IPS-18c (cell line): ENCODE measurements around the gene PAQR5.
A peak's percentile ranks its signal among the peaks of the same experiment; 100 is the strongest.
"Not testable (repeated sequence)": the region's sequence is repeated elsewhere in the genome, so short reads cannot be mapped to it uniquely, and the experiment has no call there.

Experiments
- H3K4me3 ChIP-seq: 2 replicates; pipeline ENCODE4 v1.7.0; 2013; ENCODE audit warnings: low read depth, mild to moderate bottlenecking, low read length, moderate library complexity; ENCODE audit not compliant: insufficient read depth
- H3K9me3 ChIP-seq: one replicate; pipeline ENCODE4 v1.6.1; 2013; ENCODE audit warnings: mild to moderate bottlenecking, low read length, moderate library complexity; ENCODE audit not compliant: control insufficient read depth, insufficient read depth

PAQR5 gene

GRCh38 chr15:69417581-69417980 is 118.9 kb downstream of the PAQR5 start:
- Histone ChIP-seq H3K9me3 (no peaks in the 10 kb centered on the region), H3K4me3 (no peak overlapping the region)

GRCh38 chr15:69421498-69421897 is 122.8 kb downstream of the PAQR5 start:
- Histone ChIP-seq H3K9me3 (no peaks in the 10 kb centered on the region), H3K4me3 (no peak overlapping the region)

- Histone ChIP-seq H3K4me3 (no peak overlapping the region), H3K9me3 (no peaks in the 10 kb centered on the region)
Observed at GRCh38 chr15:69422336-69422895, 123.7 kb downstream of the PAQR5 start.

- no peaks in the 10 kb centered on the region for H3K9me3 ChIP-seq
Observed at GRCh38 chr15:69424001-69424400, 125.3 kb downstream of the PAQR5 start.

GRCh38 chr15:69424748-69425413 is 126.2 kb downstream of the PAQR5 start:
- H3K4me3 ChIP-seq, result no peak overlapping the region

More at GRCh38 chr15:69424001-69424400, 125.3 kb downstream of the PAQR5 start:
- H3K4me3 ChIP-seq, result no peak overlapping the region

GRCh38 chr15:69433831-69434230 is 135.1 kb downstream of the PAQR5 start:
- H3K9me3 ChIP-seq, result no peaks in the 10 kb centered on the region
- no peak overlapping the region for H3K4me3 ChIP-seq

More at GRCh38 chr15:69424748-69425413, 126.2 kb downstream of the PAQR5 start:
- H3K9me3 ChIP-seq, result no peaks in the 10 kb centered on the region

- Histone ChIP-seq H3K4me3 (no peak overlapping the region), H3K9me3 (no peaks in the 10 kb centered on the region)
Observed at GRCh38 chr15:69434238-69434637, 135.5 kb downstream of the PAQR5 start.

- H3K4me3 ChIP-seq, result no peak overlapping the region
- no peaks in the 10 kb centered on the region for H3K9me3 ChIP-seq
Observed at GRCh38 chr15:69434679-69435078, 136.0 kb downstream of the PAQR5 start.

- Histone ChIP-seq H3K4me3 (no peak overlapping the region), H3K9me3 (no peaks in the 10 kb centered on the region)
Observed at GRCh38 chr15:69435985-69436384, 137.3 kb downstream of the PAQR5 start.

- no peak overlapping the region for H3K4me3 ChIP-seq
Observed at GRCh38 chr15:69436951-69437350, 138.2 kb downstream of the PAQR5 start.

GRCh38 chr15:69439623-69440022 is 140.9 kb downstream of the PAQR5 start:
- Histone ChIP-seq H3K4me3 (no peak overlapping the region), H3K9me3 (no peaks in the 10 kb centered on the region)

More at GRCh38 chr15:69436951-69437350, 138.2 kb downstream of the PAQR5 start:
- no peaks in the 10 kb centered on the region for H3K9me3 ChIP-seq

- no peaks in the 10 kb centered on the region for H3K9me3 ChIP-seq
Observed at GRCh38 chr15:69443032-69443611, 144.4 kb downstream of the PAQR5 start.

GRCh38 chr15:69444686-69445085 is 146.0 kb downstream of the PAQR5 start:
- Histone ChIP-seq H3K9me3 (no peaks in the 10 kb centered on the region), H3K4me3 (no peak overlapping the region)

More at GRCh38 chr15:69443032-69443611, 144.4 kb downstream of the PAQR5 start:
- no peak overlapping the region for H3K4me3 ChIP-seq

- no peak overlapping the region for H3K4me3 ChIP-seq
- no peaks in the 10 kb centered on the region for H3K9me3 ChIP-seq
Observed at GRCh38 chr15:69446953-69447352, 148.2 kb downstream of the PAQR5 start.

GRCh38 chr15:69450221-69450620 is 151.5 kb downstream of the PAQR5 start:
- not testable (repeated sequence) for H3K4me3 ChIP-seq, H3K9me3 ChIP-seq

GRCh38 chr15:69450968-69451695 is 152.4 kb downstream of the PAQR5 start:
- no peak overlapping the region for H3K4me3 ChIP-seq
- H3K9me3 ChIP-seq, result no peaks in the 10 kb centered on the region

- Histone ChIP-seq H3K4me3 (peak overlapping the region; percentile 90), H3K9me3 (no peaks in the 10 kb centered on the region)
Observed at GRCh38 chr15:69451951-69452691, 153.4 kb downstream of the PAQR5 start.
